ENCODE measurements around the gene CACNG8.

Gene CACNG8

GRCh38 chr19:53983457-53984289, 20.9 kb downstream of the CACNG8 start:
- H3K79me1 ChIP-seq (ENCODE audit: low read length), result no peaks in the 10 kb centered on the region
- no peak overlapping the region for H3K9ac ChIP-seq (ENCODE audit: low read length)
- no peak overlapping the region for H3K27ac ChIP-seq (ENCODE audit: low read depth, low read length)
- no peak overlapping the region for H3K56ac ChIP-seq (ENCODE audit: low read length)
- no peak overlapping the region for H3K23ac ChIP-seq (ENCODE audit: low read length)
- DNase-seq, result no peak
- no peak overlapping the region for H2AK5ac ChIP-seq (ENCODE audit: low read length)
- H2BK15ac ChIP-seq (replicated peaks; ENCODE audit: low read depth), result no peak overlapping the region
- H3K27me3 ChIP-seq (ENCODE audit: insufficient read depth, low read length, poor library complexity), result no peaks in the 10 kb centered on the region
- no peak overlapping the region for H4K8ac ChIP-seq (ENCODE audit: low read depth, low read length)
- H2BK5ac ChIP-seq (ENCODE audit: low read length), result no peak overlapping the region
- H3K18ac ChIP-seq (ENCODE audit: low read length), result no peak overlapping the region
- no peak overlapping the region for H3K4me3 ChIP-seq (ENCODE audit: low read length)
- WGBS (ENCODE audit: extremely low coverage, insufficient coverage, low lambda C conversion rate), result no CpG with 5 or more reads among the region's 24 CpGs
- H3K4ac ChIP-seq (ENCODE audit: low read depth, low read length), result no peak overlapping the region
- no peaks in the 10 kb centered on the region for H3K36me3 ChIP-seq (ENCODE audit: control insufficient read depth, insufficient read depth, low read length)
- H3K4me1 ChIP-seq (ENCODE audit: control insufficient read depth, low read depth, low read length), result peaks cover 6% of the 10 kb centered on the region
- no peak overlapping the region for H4K5ac ChIP-seq (ENCODE audit: low read length)
- no peak overlapping the region for H2BK120ac ChIP-seq (ENCODE audit: low read depth, low read length)
- no peak overlapping the region for H3K4me2 ChIP-seq (ENCODE audit: low read length)
- H3K79me2 ChIP-seq (ENCODE audit: control insufficient read depth, insufficient read depth, low read length), result no peaks in the 10 kb centered on the region

DNA sequence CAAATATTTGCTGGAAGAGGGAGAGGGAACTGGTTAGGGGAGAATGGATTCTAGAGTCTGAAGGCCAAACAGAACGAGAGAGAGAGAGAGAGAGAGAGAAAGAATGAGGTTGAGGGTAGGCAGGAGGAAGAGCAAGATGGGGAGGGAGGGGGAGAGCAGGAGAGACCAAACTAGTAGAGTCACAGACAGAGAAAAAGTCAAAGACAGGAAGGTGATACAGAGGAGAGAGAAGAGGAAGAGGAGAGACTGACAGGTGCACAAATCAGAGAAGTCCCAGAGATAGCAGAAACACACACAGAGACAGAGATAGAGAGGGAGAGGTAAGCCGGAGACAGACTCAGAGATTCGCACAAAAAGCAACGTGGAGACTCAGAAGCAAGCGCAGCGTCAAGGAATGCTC, 23.1 kb downstream of the CACNG8 start:
- WGBS (ENCODE audit: extremely low coverage, insufficient coverage, low lambda C conversion rate), result no CpG with 5 or more reads among the region's 6 CpGs
- no peak overlapping the region for H3K23ac ChIP-seq (ENCODE audit: low read length)
- H3K4me3 ChIP-seq (ENCODE audit: low read length), result no peak overlapping the region
- no peak overlapping the region for H3K56ac ChIP-seq (ENCODE audit: low read length)
- DNase-seq, result no peak
- no peak overlapping the region for H2AK5ac ChIP-seq (ENCODE audit: low read length)
- H3K4me1 ChIP-seq (ENCODE audit: control insufficient read depth, low read depth, low read length), result peaks cover 6% of the 10 kb centered on the region
- H3K9ac ChIP-seq (ENCODE audit: low read length), result no peak overlapping the region
- no peak overlapping the region for H4K5ac ChIP-seq (ENCODE audit: low read length)
- no peaks in the 10 kb centered on the region for H3K79me2 ChIP-seq (ENCODE audit: control insufficient read depth, insufficient read depth, low read length)
- no peak overlapping the region for H2BK15ac ChIP-seq (replicated peaks; ENCODE audit: low read depth)
- no peak overlapping the region for H3K4me2 ChIP-seq (ENCODE audit: low read length)
- no peak overlapping the region for H3K4ac ChIP-seq (ENCODE audit: low read depth, low read length)
- H3K79me1 ChIP-seq (ENCODE audit: low read length), result no peaks in the 10 kb centered on the region
- no peak overlapping the region for H4K8ac ChIP-seq (ENCODE audit: low read depth, low read length)
- H2BK5ac ChIP-seq (ENCODE audit: low read length), result no peak overlapping the region
- no peaks in the 10 kb centered on the region for H3K36me3 ChIP-seq (ENCODE audit: control insufficient read depth, insufficient read depth, low read length)
- H3K18ac ChIP-seq (ENCODE audit: low read length), result no peak overlapping the region
- H3K27ac ChIP-seq (ENCODE audit: low read depth, low read length), result no peak overlapping the region
- H3K27me3 ChIP-seq (ENCODE audit: insufficient read depth, low read length, poor library complexity), result no peaks in the 10 kb centered on the region
- H2BK120ac ChIP-seq (ENCODE audit: low read depth, low read length), result no peak overlapping the region

DNA sequence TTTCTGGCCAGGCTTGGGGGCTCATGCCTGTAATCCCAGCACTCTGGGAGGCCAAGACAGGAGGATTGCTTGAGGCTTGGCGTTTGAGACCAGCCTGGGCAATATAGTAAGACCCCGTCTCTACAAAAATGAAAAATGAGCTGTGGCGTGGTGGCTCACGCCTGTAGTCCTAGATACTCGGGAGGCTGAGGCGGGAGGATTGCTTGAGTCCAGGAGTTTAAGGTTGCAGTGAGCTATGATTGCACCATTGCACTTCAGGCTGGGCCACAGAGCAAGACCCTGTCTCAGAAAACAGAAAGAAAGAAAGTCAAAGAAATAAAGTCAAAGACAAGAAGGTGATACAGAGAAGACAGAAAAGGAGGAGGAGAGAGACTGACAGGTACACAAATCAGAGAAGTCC, 26.2 kb downstream of the CACNG8 start:
- WGBS (ENCODE audit: extremely low coverage, insufficient coverage, low lambda C conversion rate), result no CpG with 5 or more reads among the region's 6 CpGs
- no peak overlapping the region for H2BK120ac ChIP-seq (ENCODE audit: low read depth, low read length)
- no peak for DNase-seq
- no peaks in the 10 kb centered on the region for H3K36me3 ChIP-seq (ENCODE audit: control insufficient read depth, insufficient read depth, low read length)
- no peaks in the 10 kb centered on the region for H3K4me1 ChIP-seq (ENCODE audit: control insufficient read depth, low read depth, low read length)
- H3K18ac ChIP-seq (ENCODE audit: low read length), result no peak overlapping the region
- H4K5ac ChIP-seq (ENCODE audit: low read length), result no peak overlapping the region
- no peak overlapping the region for H3K23ac ChIP-seq (ENCODE audit: low read length)
- no peak overlapping the region for H4K8ac ChIP-seq (ENCODE audit: low read depth, low read length)
- H3K27ac ChIP-seq (ENCODE audit: low read depth, low read length), result no peak overlapping the region
- no peak overlapping the region for H3K9ac ChIP-seq (ENCODE audit: low read length)
- H3K4me2 ChIP-seq (ENCODE audit: low read length), result no peak overlapping the region
- no peaks in the 10 kb centered on the region for H3K79me1 ChIP-seq (ENCODE audit: low read length)
- no peaks in the 10 kb centered on the region for H3K27me3 ChIP-seq (ENCODE audit: insufficient read depth, low read length, poor library complexity)
- no peak overlapping the region for H3K4me3 ChIP-seq (ENCODE audit: low read length)
- H2BK15ac ChIP-seq (replicated peaks; ENCODE audit: low read depth), result no peak overlapping the region
- H2BK5ac ChIP-seq (ENCODE audit: low read length), result no peak overlapping the region
- no peak overlapping the region for H3K56ac ChIP-seq (ENCODE audit: low read length)
- no peak overlapping the region for H3K4ac ChIP-seq (ENCODE audit: low read depth, low read length)
- H3K79me2 ChIP-seq (ENCODE audit: control insufficient read depth, insufficient read depth, low read length), result no peaks in the 10 kb centered on the region
- H2AK5ac ChIP-seq (ENCODE audit: low read length), result no peak overlapping the region

GRCh38 chr19:53989600-53990533, 27.1 kb downstream of the CACNG8 start:
- no peak for DNase-seq
- WGBS (ENCODE audit: extremely low coverage, insufficient coverage, low lambda C conversion rate), result no CpG with 5 or more reads among the region's 22 CpGs
- Histone ChIP-seq H3K27me3 (ENCODE audit: insufficient read depth, low read length, poor library complexity) (no peaks in the 10 kb centered on the region), H3K56ac (ENCODE audit: low read length) (peak overlapping the region; percentile 7), H2BK5ac (ENCODE audit: low read length) (no peak overlapping the region), H3K23ac (ENCODE audit: low read length) (no peak overlapping the region), H4K5ac (ENCODE audit: low read length) (no peak overlapping the region), H2BK15ac (replicated peaks; ENCODE audit: low read depth) (no peak overlapping the region), H2BK120ac (ENCODE audit: low read depth, low read length) (no peak overlapping the region), H3K4me3 (ENCODE audit: low read length) (no peak overlapping the region), H3K36me3 (ENCODE audit: control insufficient read depth, insufficient read depth, low read length) (no peaks in the 10 kb centered on the region), H2AK5ac (ENCODE audit: low read length) (no peak overlapping the region), H3K18ac (ENCODE audit: low read length) (no peak overlapping the region), H3K79me2 (ENCODE audit: control insufficient read depth, insufficient read depth, low read length) (no peaks in the 10 kb centered on the region), H3K79me1 (ENCODE audit: low read length) (no peaks in the 10 kb centered on the region), H3K4ac (ENCODE audit: low read depth, low read length) (no peak overlapping the region), H3K9ac (ENCODE audit: low read length) (no peak overlapping the region), H3K4me2 (ENCODE audit: low read length) (no peak overlapping the region), H4K8ac (ENCODE audit: low read depth, low read length) (no peak overlapping the region), H3K4me1 (ENCODE audit: control insufficient read depth, low read depth, low read length) (no peaks in the 10 kb centered on the region), H3K27ac (ENCODE audit: low read depth, low read length) (no peak overlapping the region)

GRCh38 chr19:53991224-53992113, 28.7 kb downstream of the CACNG8 start, which contains the start of gene CACNG6:
TSS of gene CACNG6 (plus strand) at chr19:53991637. CDS start at chr19:53992878, 1,241 bp downstream.
- no peak within 1 kb of the TSS for H2BK15ac ChIP-seq (replicated peaks; ENCODE audit: low read depth)
- no peak within 1 kb of the TSS for H3K4me3 ChIP-seq (ENCODE audit: low read length)
- no peak within 1 kb of the TSS for H3K23ac ChIP-seq (ENCODE audit: low read length)
- H2AK5ac ChIP-seq (ENCODE audit: low read length), result no peak within 1 kb of the TSS
- no peaks in the 10 kb centered on the region for H3K4me1 ChIP-seq (ENCODE audit: control insufficient read depth, low read depth, low read length)
- no CpG with 5 or more reads among the region's 66 CpGs for WGBS (ENCODE audit: extremely low coverage, insufficient coverage, low lambda C conversion rate)
- no peaks in the 10 kb centered on the region for H3K79me2 ChIP-seq (ENCODE audit: control insufficient read depth, insufficient read depth, low read length)
- H4K5ac ChIP-seq (ENCODE audit: low read length), result no peak within 1 kb of the TSS
- no peaks in the 10 kb centered on the region for H3K36me3 ChIP-seq (ENCODE audit: control insufficient read depth, insufficient read depth, low read length)
- H4K8ac ChIP-seq (ENCODE audit: low read depth, low read length), result no peak within 1 kb of the TSS
- no peak within 1 kb of the TSS for H2BK5ac ChIP-seq (ENCODE audit: low read length)
- H3K18ac ChIP-seq (ENCODE audit: low read length), result peak within 1 kb of the TSS; percentile 56
- peak within 1 kb of the TSS; percentile 74 for H3K56ac ChIP-seq (ENCODE audit: low read length)
- H3K4me2 ChIP-seq (ENCODE audit: low read length), result peak within 1 kb of the TSS; percentile 44
- H3K27me3 ChIP-seq (ENCODE audit: insufficient read depth, low read length, poor library complexity), result no peaks in the 10 kb centered on the region
- DNase-seq, result peak; percentile 67
- peak within 1 kb of the TSS; percentile 61 for H3K9ac ChIP-seq (ENCODE audit: low read length)
- no peak within 1 kb of the TSS for H2BK120ac ChIP-seq (ENCODE audit: low read depth, low read length)
- no peaks in the 10 kb centered on the region for H3K79me1 ChIP-seq (ENCODE audit: low read length)
- H3K27ac ChIP-seq (ENCODE audit: low read depth, low read length), result no peak within 1 kb of the TSS
- peak within 1 kb of the TSS; percentile 46 for H3K4ac ChIP-seq (ENCODE audit: low read depth, low read length)

All from mesendoderm (in vitro differentiated cells).